ENCODE results near the gene CR2. TPM values are rescaled to one million over a fixed set of nuclear protein-coding genes. Genes with fewer than 3 reads are reported as not detected.

CR2 gene
- total RNA-seq, 2 donors from 2014 or later = 0.05 to 0.35 TPM

DNA sequence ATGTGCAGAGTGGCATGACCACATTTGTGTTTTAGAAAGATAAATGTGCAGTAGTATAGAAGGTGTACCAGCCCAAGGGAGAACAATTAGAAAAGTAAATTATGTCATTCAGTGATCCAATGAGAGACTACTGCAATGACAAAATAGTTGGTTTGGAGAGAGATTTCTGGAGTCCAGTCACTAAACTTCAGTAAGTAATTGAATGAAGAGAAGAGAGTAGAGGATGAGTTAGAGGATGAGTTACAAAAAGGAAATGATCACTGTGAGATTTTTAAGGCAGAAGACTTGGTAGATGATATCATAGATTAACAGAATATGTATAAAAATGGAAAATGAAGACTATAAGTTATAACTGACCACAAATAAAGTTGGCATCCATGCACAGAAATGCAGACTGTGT, 8.4 kb downstream of the CR2 start:
- no peaks in the 10 kb centered on the region for H3K36me3 ChIP-seq
- no peak overlapping the region for H3K4me3 ChIP-seq
- intact Hi-C loops (cut with DNase I) = no loop called here
- TF ChIP-seq, protein P1, sequence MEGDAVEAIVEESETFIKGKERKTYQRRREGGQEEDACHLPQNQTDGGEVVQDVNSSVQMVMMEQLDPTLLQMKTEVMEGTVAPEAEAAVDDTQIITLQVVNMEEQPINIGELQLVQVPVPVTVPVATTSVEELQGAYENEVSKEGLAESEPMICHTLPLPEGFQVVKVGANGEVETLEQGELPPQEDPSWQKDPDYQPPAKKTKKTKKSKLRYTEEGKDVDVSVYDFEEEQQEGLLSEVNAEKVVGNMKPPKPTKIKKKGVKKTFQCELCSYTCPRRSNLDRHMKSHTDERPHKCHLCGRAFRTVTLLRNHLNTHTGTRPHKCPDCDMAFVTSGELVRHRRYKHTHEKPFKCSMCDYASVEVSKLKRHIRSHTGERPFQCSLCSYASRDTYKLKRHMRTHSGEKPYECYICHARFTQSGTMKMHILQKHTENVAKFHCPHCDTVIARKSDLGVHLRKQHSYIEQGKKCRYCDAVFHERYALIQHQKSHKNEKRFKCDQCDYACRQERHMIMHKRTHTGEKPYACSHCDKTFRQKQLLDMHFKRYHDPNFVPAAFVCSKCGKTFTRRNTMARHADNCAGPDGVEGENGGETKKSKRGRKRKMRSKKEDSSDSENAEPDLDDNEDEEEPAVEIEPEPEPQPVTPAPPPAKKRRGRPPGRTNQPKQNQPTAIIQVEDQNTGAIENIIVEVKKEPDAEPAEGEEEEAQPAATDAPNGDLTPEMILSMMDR (IDR thresholded peaks at IDR 0.05) = no peak
- no peak overlapping the region for H3K9ac ChIP-seq (ENCODE audit: low read depth in 2 of 2, low read length in 2 of 2)
- DNase-seq = no peak
- no peaks in the 10 kb centered on the region for H3K4me1 ChIP-seq
- H3K9me3 ChIP-seq = no peaks in the 10 kb centered on the region
- no peaks in the 10 kb centered on the region for H3K27me3 ChIP-seq
- H3K27ac ChIP-seq = no peak overlapping the region

DNA sequence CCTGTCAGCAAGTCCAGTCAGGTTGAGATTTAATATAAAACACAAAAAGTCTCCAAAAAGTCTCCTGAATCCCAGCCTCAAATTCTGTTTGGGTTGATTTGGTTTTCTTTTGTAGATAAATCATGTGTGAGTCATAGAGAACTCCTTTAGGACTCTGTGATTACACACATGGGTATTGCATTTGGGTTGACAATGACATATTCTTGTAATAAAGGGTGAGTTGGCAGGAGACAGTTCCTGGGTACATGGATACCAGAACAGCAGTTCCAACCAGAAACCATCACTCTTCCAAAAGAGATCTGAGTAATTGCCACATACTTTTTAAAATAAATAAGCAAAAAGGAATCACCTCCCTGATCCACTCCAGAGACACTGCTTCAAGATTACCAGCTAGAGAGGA, 8.9 kb downstream of the CR2 start:
- intact Hi-C loops (cut with DNase I) = no loop called here
- Histone ChIP-seq H3K9ac (ENCODE audit: low read depth in 2 of 2, low read length in 2 of 2) (no peak overlapping the region), H3K27ac (no peak overlapping the region), H3K36me3 (no peaks in the 10 kb centered on the region), H3K4me1 (no peaks in the 10 kb centered on the region), H3K27me3 (no peaks in the 10 kb centered on the region), H3K4me3 (no peak overlapping the region), H3K9me3 (no peaks in the 10 kb centered on the region)
- TF ChIP-seq, protein P1 (IDR thresholded peaks at IDR 0.05) = no peak
- no peak for DNase-seq

DNA sequence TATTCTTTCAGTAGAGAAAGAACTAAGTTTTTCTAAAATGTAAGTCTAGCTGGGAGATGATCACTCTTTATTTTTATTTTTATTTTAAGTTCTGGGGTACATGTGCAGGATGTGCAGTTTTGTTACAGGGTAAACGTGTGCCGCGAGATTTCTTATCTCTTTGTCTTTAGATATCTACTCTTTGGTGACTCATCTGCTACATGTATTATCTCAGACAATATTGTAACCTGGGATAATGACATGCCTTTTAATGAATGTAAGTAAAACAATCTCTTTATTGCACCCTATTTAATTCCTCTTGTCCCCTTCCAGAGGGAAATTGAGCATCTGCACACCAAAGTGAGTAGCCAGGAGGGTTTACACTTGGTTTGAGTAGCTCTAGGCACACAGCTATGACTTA, 9.4 kb downstream of the CR2 start:
- no peak for DNase-seq
- intact Hi-C loops (cut with DNase I) = no loop called here
- Histone ChIP-seq H3K9ac (ENCODE audit: low read depth in 2 of 2, low read length in 2 of 2) (no peak overlapping the region), H3K4me3 (no peak overlapping the region), H3K36me3 (no peaks in the 10 kb centered on the region), H3K9me3 (no peaks in the 10 kb centered on the region), H3K27me3 (no peaks in the 10 kb centered on the region), H3K4me1 (no peaks in the 10 kb centered on the region), H3K27ac (no peak overlapping the region)
- TF ChIP-seq, protein P1 (IDR thresholded peaks at IDR 0.05) = no peak

DNA sequence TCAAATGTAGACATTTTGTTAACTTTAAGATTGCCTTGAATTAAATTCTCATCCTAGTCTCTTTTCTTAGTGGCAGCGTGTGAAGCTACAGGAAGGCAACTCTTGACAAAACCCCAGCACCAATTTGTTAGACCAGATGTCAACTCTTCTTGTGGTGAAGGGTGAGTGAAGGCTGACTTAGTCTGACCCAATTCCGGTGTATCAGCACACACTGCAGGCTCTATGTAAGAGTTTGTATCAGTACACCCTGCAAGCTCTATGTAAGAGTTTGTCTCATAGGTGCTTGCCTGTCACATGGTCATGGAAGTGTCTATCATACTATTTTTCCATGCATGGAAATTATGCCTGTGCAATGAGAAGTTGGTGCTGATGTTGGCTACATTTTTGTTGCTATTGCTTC, 16.8 kb downstream of the CR2 start:
- intact Hi-C loops (cut with DNase I) = no loop called here
- Histone ChIP-seq H3K4me3 (no peak overlapping the region), H3K9ac (ENCODE audit: low read depth in 2 of 2, low read length in 2 of 2) (no peak overlapping the region), H3K27me3 (no peaks in the 10 kb centered on the region), H3K9me3 (no peaks in the 10 kb centered on the region), H3K4me1 (no peaks in the 10 kb centered on the region), H3K36me3 (no peaks in the 10 kb centered on the region), H3K27ac (no peak overlapping the region)
- no peak for DNase-seq
- TF ChIP-seq, protein P1 (IDR thresholded peaks at IDR 0.05) = no peak

DNA sequence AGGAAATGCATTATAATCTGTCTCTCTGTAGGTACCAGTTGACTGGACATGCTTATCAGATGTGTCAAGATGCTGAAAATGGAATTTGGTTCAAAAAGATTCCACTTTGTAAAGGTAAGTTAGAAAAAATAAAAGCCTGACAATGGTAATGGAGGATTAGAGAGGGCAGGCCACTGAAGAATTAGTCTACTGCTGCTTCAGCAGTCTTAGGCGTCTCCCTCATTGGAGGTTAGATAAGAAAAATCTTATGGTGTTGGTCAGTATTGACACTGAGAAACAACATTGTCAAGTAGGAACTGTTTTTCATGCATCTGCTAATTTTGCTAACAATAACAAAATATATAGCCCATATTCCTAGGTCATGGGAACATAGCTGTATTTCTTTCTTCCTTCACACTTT, 20.1 kb downstream of the CR2 start:
- intact Hi-C loops (cut with DNase I) = no loop called here
- H3K27me3 ChIP-seq = no peaks in the 10 kb centered on the region
- no peaks in the 10 kb centered on the region for H3K36me3 ChIP-seq
- no peak for DNase-seq
- no peak overlapping the region for H3K9ac ChIP-seq (ENCODE audit: low read depth in 2 of 2, low read length in 2 of 2)
- TF ChIP-seq, protein P1 (IDR thresholded peaks at IDR 0.05) = no peak
- H3K4me3 ChIP-seq = no peak overlapping the region
- no peaks in the 10 kb centered on the region for H3K4me1 ChIP-seq
- H3K9me3 ChIP-seq = no peaks in the 10 kb centered on the region
- no peak overlapping the region for H3K27ac ChIP-seq

DNA sequence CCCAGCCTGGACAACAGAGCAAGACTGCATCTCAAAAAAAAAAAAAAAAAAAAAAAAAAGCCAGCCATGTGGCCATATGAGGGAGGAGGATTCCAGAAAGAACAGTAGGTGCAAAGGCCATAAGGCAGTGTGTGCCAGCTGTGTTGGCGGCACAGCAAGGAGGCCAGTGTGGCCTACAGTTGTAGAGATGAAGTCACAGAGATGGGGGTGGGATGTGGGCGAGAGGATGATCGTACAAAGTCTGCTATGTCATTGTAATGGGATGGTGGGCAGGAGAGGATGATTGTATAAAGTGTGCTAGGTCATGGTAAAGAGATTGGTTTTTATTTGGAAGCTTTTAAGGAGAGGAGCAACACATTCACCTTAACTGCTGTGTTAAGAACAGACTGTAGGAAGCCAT, 32.1 kb downstream of the CR2 start:
- H3K36me3 ChIP-seq = no peaks in the 10 kb centered on the region
- H3K9me3 ChIP-seq = no peaks in the 10 kb centered on the region
- H3K9ac ChIP-seq (ENCODE audit: low read depth in 2 of 2, low read length in 2 of 2) = no peak overlapping the region
- no peak overlapping the region for H3K4me3 ChIP-seq
- H3K4me1 ChIP-seq = no peaks in the 10 kb centered on the region
- no peak for DNase-seq
- no peak overlapping the region for H3K27ac ChIP-seq
- intact Hi-C loops (cut with DNase I) = no loop called here
- TF ChIP-seq, protein P1 (IDR thresholded peaks at IDR 0.05) = no peak
- no peaks in the 10 kb centered on the region for H3K27me3 ChIP-seq

Measured in colonic mucosa (tissue), 4 donors.